ENCODE results near the gene ZYG11A. TPM values are rescaled to one million over a fixed set of nuclear protein-coding genes. Genes with fewer than 3 reads are reported as not detected.
"Not testable (repeated sequence)": the region's sequence is repeated elsewhere in the genome, so short reads cannot be mapped to it uniquely, and the experiment has no call there.

The ZYG11A gene
- total RNA-seq, 1 experiment from 2014 or later, result 2.4 TPM

DNA sequence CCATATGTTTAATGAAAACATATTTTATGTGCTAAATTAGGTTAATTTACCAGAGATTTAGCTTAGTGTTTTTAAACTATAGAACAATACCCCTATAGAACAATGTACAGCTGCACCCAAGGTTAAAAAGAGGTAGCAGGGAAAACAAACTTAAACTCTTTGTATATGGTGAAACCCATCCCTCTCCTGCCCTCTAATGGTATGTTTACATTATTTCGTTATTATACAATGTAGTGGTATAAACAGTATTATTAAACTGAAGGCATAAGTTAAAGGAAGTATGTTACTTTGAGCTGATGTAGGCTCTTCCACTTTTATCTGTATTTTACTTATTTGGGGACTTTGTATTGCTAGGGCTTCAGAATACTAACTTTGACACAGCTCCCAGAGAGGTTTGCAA lies 16.7 kb upstream of the ZYG11A start:
- TF ChIP-seq, protein P1, sequence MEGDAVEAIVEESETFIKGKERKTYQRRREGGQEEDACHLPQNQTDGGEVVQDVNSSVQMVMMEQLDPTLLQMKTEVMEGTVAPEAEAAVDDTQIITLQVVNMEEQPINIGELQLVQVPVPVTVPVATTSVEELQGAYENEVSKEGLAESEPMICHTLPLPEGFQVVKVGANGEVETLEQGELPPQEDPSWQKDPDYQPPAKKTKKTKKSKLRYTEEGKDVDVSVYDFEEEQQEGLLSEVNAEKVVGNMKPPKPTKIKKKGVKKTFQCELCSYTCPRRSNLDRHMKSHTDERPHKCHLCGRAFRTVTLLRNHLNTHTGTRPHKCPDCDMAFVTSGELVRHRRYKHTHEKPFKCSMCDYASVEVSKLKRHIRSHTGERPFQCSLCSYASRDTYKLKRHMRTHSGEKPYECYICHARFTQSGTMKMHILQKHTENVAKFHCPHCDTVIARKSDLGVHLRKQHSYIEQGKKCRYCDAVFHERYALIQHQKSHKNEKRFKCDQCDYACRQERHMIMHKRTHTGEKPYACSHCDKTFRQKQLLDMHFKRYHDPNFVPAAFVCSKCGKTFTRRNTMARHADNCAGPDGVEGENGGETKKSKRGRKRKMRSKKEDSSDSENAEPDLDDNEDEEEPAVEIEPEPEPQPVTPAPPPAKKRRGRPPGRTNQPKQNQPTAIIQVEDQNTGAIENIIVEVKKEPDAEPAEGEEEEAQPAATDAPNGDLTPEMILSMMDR (IDR thresholded peaks at IDR 0.05; ENCODE audit: insufficient read depth in 1 of 2, low read depth in 1 of 2, low read length in 1 of 2, severe bottlenecking in 1 of 2, unreplicated experiment in 1 of 2), result peak in 1 of 2 experiments; percentile 22
- H3K36me3 Mint-ChIP-seq (ENCODE audit: insufficient read depth, unreplicated experiment), result peaks cover 9% of the 10 kb centered on the region
- no peak for DNase-seq

DNA sequence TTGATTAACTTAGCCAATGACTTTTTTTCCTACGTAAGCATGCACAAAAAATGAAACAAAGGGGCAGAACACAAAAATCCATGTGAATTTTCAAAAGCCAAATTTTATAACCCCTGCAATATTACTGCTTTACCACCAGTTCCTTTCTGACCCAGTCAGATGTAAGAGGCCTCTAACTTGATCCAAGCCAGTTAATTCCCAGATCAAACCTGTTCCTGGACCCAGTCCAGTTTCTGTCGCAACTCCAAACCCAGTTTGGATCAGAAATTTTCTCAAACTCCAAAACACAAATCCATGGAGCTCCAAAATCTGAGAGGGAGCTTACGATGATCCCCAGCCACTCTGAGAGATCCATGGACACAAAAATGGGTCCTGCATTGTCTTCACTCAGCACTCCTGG lies 7.8 kb upstream of the ZYG11A start:
- no peaks in the 10 kb centered on the region for H3K4me1 Mint-ChIP-seq (ENCODE audit: low read depth, unreplicated experiment)
- Histone ChIP-seq H3K36me3 (ENCODE audit: control insufficient read depth, insufficient read depth, low read length) (no peaks in the 10 kb centered on the region), H3K9me3 (no peaks in the 10 kb centered on the region), H3K4me1 (no peaks in the 10 kb centered on the region), H3K4me3 (ENCODE audit: low read depth, low read length) (no peak overlapping the region), H3K27me3 (replicated peaks; ENCODE audit: control insufficient read depth, insufficient read depth, low read length) (no peaks in the 10 kb centered on the region)
- H3K4me3 Mint-ChIP-seq (ENCODE audit: unreplicated experiment), result no peak overlapping the region
- TF ChIP-seq, protein P1 (IDR thresholded peaks at IDR 0.05; ENCODE audit: insufficient read depth in 1 of 2, low read depth in 1 of 2, low read length in 1 of 2, severe bottlenecking in 1 of 2, unreplicated experiment in 1 of 2), result no peak
- H3K9me3 Mint-ChIP-seq (ENCODE audit: unreplicated experiment), result no peaks in the 10 kb centered on the region
- intact Hi-C loops (cut with micrococcal nuclease; ENCODE audit: unreplicated experiment), result no loop called here
- BruUV-seq (replicated peaks), result no TSS peak
- no peaks in the 10 kb centered on the region for H3K36me3 Mint-ChIP-seq (ENCODE audit: insufficient read depth, unreplicated experiment)
- CTCF ChIA-PET, result no interaction called here
- H3K27me3 Mint-ChIP-seq (ENCODE audit: insufficient read depth, unreplicated experiment), result no peaks in the 10 kb centered on the region
- POLR2A ChIA-PET, result no interaction called here
- no peak for DNase-seq
- H3K27ac Mint-ChIP-seq (ENCODE audit: unreplicated experiment), result no peak overlapping the region

More for the DNA sequence above, 16.7 kb upstream of the ZYG11A start:
- POLR2A ChIA-PET, result no interaction called here
- 0 out of 2 replicates have a peak, but pooled peaks cover 1% of the 10 kb centered on the region for H3K36me3 ChIP-seq (ENCODE audit: control insufficient read depth, insufficient read depth, low read length)
- H3K4me1 ChIP-seq, result no peaks in the 10 kb centered on the region
- Mint-ChIP-seq H3K4me1 (ENCODE audit: low read depth, unreplicated experiment) (no peaks in the 10 kb centered on the region), H3K4me3 (ENCODE audit: unreplicated experiment) (no peak overlapping the region), H3K9me3 (ENCODE audit: unreplicated experiment) (no peaks in the 10 kb centered on the region), H3K27ac (ENCODE audit: unreplicated experiment) (no peak overlapping the region), H3K27me3 (ENCODE audit: insufficient read depth, unreplicated experiment) (no peaks in the 10 kb centered on the region)
- BruUV-seq (replicated peaks), result no TSS peak
- CTCF ChIA-PET, result no interaction called here
- no peaks in the 10 kb centered on the region for H3K27me3 ChIP-seq (replicated peaks; ENCODE audit: control insufficient read depth, insufficient read depth, low read length)
- intact Hi-C loops (cut with micrococcal nuclease; ENCODE audit: unreplicated experiment), result loop anchor here (5.0 kb wide), 1 partner anchor 124 kb away; no protein-coding TSS in a partner anchor
- no peak overlapping the region for H3K4me3 ChIP-seq (ENCODE audit: low read depth, low read length)
- no peaks in the 10 kb centered on the region for H3K9me3 ChIP-seq

DNA sequence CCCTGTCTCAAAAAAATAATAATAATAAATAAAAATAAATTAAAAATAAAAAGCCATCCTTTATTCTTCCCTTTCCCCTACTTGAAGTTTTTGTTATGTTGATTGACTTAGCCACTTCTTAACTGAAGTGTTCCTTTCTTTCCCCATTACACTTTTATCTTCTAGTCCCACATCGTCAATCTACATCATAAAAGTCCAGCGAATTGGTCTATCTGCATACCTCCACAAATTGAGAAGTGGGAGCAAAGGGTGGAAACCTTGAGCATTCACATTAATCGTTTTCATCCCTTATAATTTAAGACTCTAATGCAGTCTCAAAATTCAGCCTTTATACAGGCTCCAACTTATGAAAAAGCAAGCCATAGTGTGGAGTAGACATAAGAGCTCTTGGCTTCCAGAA lies 6.5 kb upstream of the ZYG11A start:
- ChIA-PET CTCF (no interaction called here), POLR2A (no interaction called here)
- Mint-ChIP-seq H3K27me3 (ENCODE audit: insufficient read depth, unreplicated experiment) (no peaks in the 10 kb centered on the region), H3K4me3 (ENCODE audit: unreplicated experiment) (no peak overlapping the region), H3K36me3 (ENCODE audit: insufficient read depth, unreplicated experiment) (no peaks in the 10 kb centered on the region), H3K27ac (ENCODE audit: unreplicated experiment) (no peak overlapping the region), H3K4me1 (ENCODE audit: low read depth, unreplicated experiment) (no peaks in the 10 kb centered on the region), H3K9me3 (ENCODE audit: unreplicated experiment) (no peaks in the 10 kb centered on the region)
- intact Hi-C loops (cut with micrococcal nuclease; ENCODE audit: unreplicated experiment), result no loop called here
- Histone ChIP-seq H3K4me1 (no peaks in the 10 kb centered on the region), H3K27me3 (replicated peaks; ENCODE audit: control insufficient read depth, insufficient read depth, low read length) (no peaks in the 10 kb centered on the region), H3K36me3 (ENCODE audit: control insufficient read depth, insufficient read depth, low read length) (no peaks in the 10 kb centered on the region), H3K9me3 (no peaks in the 10 kb centered on the region), H3K4me3 (ENCODE audit: low read depth, low read length) (no peak overlapping the region)
- TF ChIP-seq, protein P1 (IDR thresholded peaks at IDR 0.05; ENCODE audit: insufficient read depth in 1 of 2, low read depth in 1 of 2, low read length in 1 of 2, severe bottlenecking in 1 of 2, unreplicated experiment in 1 of 2), result no peak
- no peak for DNase-seq
- no TSS peak for BruUV-seq (replicated peaks)

DNA sequence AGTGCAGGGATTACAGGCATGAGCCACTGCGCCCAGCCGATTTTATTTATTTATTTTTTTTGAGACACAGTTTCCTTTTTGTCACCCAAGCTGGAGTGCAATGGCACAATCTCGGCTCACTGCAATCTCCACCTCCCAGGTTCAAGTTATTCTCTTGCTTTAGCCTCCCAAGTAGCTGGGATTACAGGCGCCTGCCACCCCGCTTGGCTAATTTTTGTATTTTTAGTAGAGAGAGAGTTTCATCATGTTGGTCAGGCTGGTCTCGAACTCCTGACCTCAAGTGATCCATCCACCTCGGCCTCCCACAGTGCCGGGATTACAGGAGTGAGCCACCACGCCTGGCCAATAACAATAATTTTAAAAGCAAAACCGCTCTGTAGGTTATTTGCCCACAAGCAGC lies 3.4 kb upstream of the ZYG11A start:
- H3K27me3 ChIP-seq (replicated peaks; ENCODE audit: control insufficient read depth, insufficient read depth, low read length); H3K4me3 Mint-ChIP-seq (ENCODE audit: unreplicated experiment); DNase-seq; BruUV-seq (replicated peaks); H3K9me3 Mint-ChIP-seq (ENCODE audit: unreplicated experiment); CTCF ChIA-PET; H3K4me1 Mint-ChIP-seq (ENCODE audit: low read depth, unreplicated experiment); H3K4me3 ChIP-seq (ENCODE audit: low read depth, low read length); POLR2A ChIA-PET; H3K27me3 Mint-ChIP-seq (ENCODE audit: insufficient read depth, unreplicated experiment); intact Hi-C loops (cut with micrococcal nuclease; ENCODE audit: unreplicated experiment); H3K36me3 ChIP-seq (ENCODE audit: control insufficient read depth, insufficient read depth, low read length); H3K36me3 Mint-ChIP-seq (ENCODE audit: insufficient read depth, unreplicated experiment); H3K4me1 ChIP-seq; H3K27ac Mint-ChIP-seq (ENCODE audit: unreplicated experiment); H3K9me3 ChIP-seq: not testable (repeated sequence)

DNA sequence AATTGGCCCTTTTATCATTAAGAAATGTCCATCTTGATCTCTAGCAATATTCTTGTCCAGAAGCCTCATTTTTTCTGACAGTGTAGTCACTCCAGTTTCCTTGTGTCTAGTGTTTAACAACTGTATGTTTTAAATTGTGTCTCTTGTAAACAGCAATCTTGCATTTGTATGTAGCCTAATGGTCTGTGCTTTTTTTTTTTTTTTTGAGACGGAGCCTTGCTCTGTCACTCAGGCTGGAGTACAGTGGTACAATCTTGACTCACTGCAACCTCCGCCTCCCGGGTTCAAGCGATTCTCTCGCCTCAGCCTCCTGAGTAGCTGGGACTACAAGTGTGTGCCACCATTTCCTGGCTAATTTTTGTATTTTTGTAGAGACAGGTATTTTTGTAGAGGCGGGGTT lies 2.6 kb downstream of the ZYG11A start:
- POLR2A ChIA-PET; H3K9me3 Mint-ChIP-seq (ENCODE audit: unreplicated experiment); H3K4me1 ChIP-seq; H3K27ac Mint-ChIP-seq (ENCODE audit: unreplicated experiment); BruUV-seq (replicated peaks); H3K4me3 Mint-ChIP-seq (ENCODE audit: unreplicated experiment); DNase-seq; H3K4me1 Mint-ChIP-seq (ENCODE audit: low read depth, unreplicated experiment); H3K4me3 ChIP-seq (ENCODE audit: low read depth, low read length); H3K36me3 ChIP-seq (ENCODE audit: control insufficient read depth, insufficient read depth, low read length); H3K36me3 Mint-ChIP-seq (ENCODE audit: insufficient read depth, unreplicated experiment); CTCF ChIA-PET; intact Hi-C loops (cut with micrococcal nuclease; ENCODE audit: unreplicated experiment); H3K27me3 Mint-ChIP-seq (ENCODE audit: insufficient read depth, unreplicated experiment); H3K9me3 ChIP-seq; H3K27me3 ChIP-seq (replicated peaks; ENCODE audit: control insufficient read depth, insufficient read depth, low read length): not testable (repeated sequence)

Data from Caco-2 (cell line).